ENCODE results near the gene BTBD16. TPM values are rescaled to one million over a fixed set of nuclear protein-coding genes. Genes with fewer than 3 reads are reported as not detected.

The BTBD16 gene
- total and polyA plus RNA-seq, 10 of the 15 experiments (the other 5 are each of a cell fraction or from before 2014, with no cell fraction given): 0.11 TPM; not detected in 9

DNA sequence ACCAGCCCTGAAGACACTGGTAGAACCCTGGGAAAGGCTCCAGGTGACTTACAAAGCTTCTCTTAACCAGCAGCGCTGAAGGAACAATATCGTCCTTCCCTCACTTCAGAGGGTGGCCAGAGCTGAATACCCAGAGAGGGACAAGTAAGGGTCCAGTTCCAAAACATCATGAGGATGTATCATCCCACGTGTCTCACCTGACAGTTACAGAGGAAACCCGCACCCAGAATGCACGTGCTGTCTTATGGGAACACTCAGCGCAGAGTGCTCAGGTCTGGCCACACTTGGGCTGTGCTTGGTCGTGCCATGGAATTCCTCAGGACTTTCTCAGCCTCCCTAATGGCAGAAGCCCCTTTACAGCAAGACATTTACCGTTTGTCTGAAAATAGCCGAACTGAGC, 46.9 kb upstream of the BTBD16 start:
- Histone ChIP-seq H3K79me2 (ENCODE audit: control insufficient read depth, insufficient read depth, low read length) (no peaks in the 10 kb centered on the region), H3K4me1 (ENCODE audit: control insufficient read depth, insufficient read depth, low read length) (no peaks in the 10 kb centered on the region), H4K20me1 (ENCODE audit: control insufficient read depth, insufficient read depth) (no peaks in the 10 kb centered on the region), H3K36me3 (ENCODE audit: control insufficient read depth in 2 of 2, insufficient read depth in 2 of 2, low read length in 1 of 2) (no peaks in the 10 kb centered on the region), H3K27ac (ENCODE audit: control insufficient read depth, insufficient read depth) (no peak overlapping the region), H3K4me3 (no peak overlapping the region), H3K4me2 (ENCODE audit: control insufficient read depth, insufficient read depth) (no peak overlapping the region), H3K27me3 (replicated peaks in 1 of 2; ENCODE audit: control insufficient read depth in 2 of 2, insufficient read depth in 2 of 2, low read length in 1 of 2) (peaks cover 0 to 1% of the 10 kb centered on the region in 2 experiments; a peak in 2 of 4 replicates), H2AFZ (ENCODE audit: control insufficient read depth, low read depth, low read length) (no peak overlapping the region), H3K9me3 (replicated peaks; ENCODE audit: control insufficient read depth, insufficient read depth, low read length) (no peaks in the 10 kb centered on the region), H3K9ac (ENCODE audit: control insufficient read depth, insufficient read depth, low read length) (no peak overlapping the region)
- FAIRE-seq: no peak
- ChIA-PET SMC1A (ENCODE audit: uncharacterized antibody, unreplicated experiment) (no interaction called here), POLR2A (no interaction called here), RAD21 (ENCODE audit: unreplicated experiment) (no interaction called here), CTCF (no interaction called here)
- TF ChIP-seq CREB1 (IDR thresholded peaks at IDR 0.05; ENCODE audit: low read depth) (no peak), TBL1XR1 (IDR thresholded peaks at IDR 0.05; ENCODE audit: low read depth, low read length) (no peak), CBX3 (IDR thresholded peaks at IDR 0.05; ENCODE audit: borderline replicate concordance, low read depth) (no peak), POLR2A (IDR thresholded peaks at IDR 0.05; ENCODE audit: low read depth, low read length) (no peak), RUNX3 (IDR thresholded peaks at IDR 0.05; ENCODE audit: low read length) (no peak), MXI1 (IDR thresholded peaks at IDR 0.05; ENCODE audit: low read depth, low read length) (no peak), SREBF1 (IDR thresholded peaks at IDR 0.05; ENCODE audit: low read length) (no peak), CEBPB (IDR thresholded peaks at IDR 0.05; ENCODE audit: borderline replicate concordance in 1 of 2, low read depth in 2 of 2, low read length in 2 of 2) (no peak)
- TF ChIP-seq, protein P1, sequence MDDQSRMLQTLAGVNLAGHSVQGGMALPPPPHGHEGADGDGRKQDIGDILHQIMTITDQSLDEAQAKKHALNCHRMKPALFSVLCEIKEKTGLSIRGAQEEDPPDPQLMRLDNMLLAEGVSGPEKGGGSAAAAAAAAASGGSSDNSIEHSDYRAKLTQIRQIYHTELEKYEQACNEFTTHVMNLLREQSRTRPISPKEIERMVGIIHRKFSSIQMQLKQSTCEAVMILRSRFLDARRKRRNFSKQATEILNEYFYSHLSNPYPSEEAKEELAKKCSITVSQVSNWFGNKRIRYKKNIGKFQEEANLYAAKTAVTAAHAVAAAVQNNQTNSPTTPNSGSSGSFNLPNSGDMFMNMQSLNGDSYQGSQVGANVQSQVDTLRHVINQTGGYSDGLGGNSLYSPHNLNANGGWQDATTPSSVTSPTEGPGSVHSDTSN (IDR thresholded peaks at IDR 0.05; ENCODE audit: insufficient replicate concordance, low read depth, low read length): no peak
- WGBS (ENCODE audit: insufficient coverage, insufficient replicate concordance, low lambda C conversion rate, missing lambda C conversion rate): 28% methylated on average over 9 of the region's 9 CpGs
- no peak for DNase-seq (ENCODE audit: low read depth, low spot score)
- BruUV-seq (replicated peaks): no TSS peak
- in situ Hi-C loops (cut with MboI): no loop called here
- intact Hi-C loops (cut with micrococcal nuclease; ENCODE audit: unreplicated experiment): no loop called here
- no peak for ATAC-seq
